HepG2 (cell line): ENCODE measurements around the gene KDM4B. TPM values are rescaled to one million over a fixed set of nuclear protein-coding genes. Genes with fewer than 3 reads are reported as not detected.

ENCODE experiments used
- ADNP ChIP-seq: sonication (generic); formaldehyde crosslinking; IDR thresholded peaks from 2 replicates; pipeline ENCODE4 v1.4.0; 2020; ENCODE audit warnings: missing genetic modification reagents
- ELF1 ChIP-seq: sonication (generic); formaldehyde crosslinking; IDR thresholded peaks from 2 replicates; pipeline ENCODE4 v1.4.0; 2020; ENCODE audit warnings: missing genetic modification reagents
- FOXP1 ChIP-seq, 2 experiments: fragments of 450-650 bp in 1 of 2; IDR thresholded peaks; 2 replicates each; pipeline ENCODE4 v1.6.1; 2017 to 2018; ENCODE audit warnings: antibody characterized with exemption in 1 of 2
- FOXP4 ChIP-seq: sonication (generic); formaldehyde crosslinking; IDR thresholded peaks from 2 replicates; pipeline ENCODE4 v1.4.0; 2020; ENCODE audit warnings: missing genetic modification reagents
- GMEB2 ChIP-seq: IDR thresholded peaks from 2 replicates; pipeline ENCODE4 v1.6.1; 2016; ENCODE audit warnings: missing biosample characterization, missing genetic modification reagents, low read depth
- GZF1 ChIP-seq: sonication (generic); formaldehyde crosslinking; IDR thresholded peaks from 2 replicates; pipeline ENCODE4 v1.5.1; 2020; ENCODE audit warnings: mild to moderate bottlenecking, missing genetic modification reagents
- KAT2B ChIP-seq: fragments of 150-350 bp; IDR thresholded peaks from 2 replicates; pipeline ENCODE4 v1.6.1; 2014; ENCODE audit warnings: low read depth, low read length, borderline replicate concordance
- MAX ChIP-seq: IDR thresholded peaks from 2 replicates; pipeline ENCODE4 v1.6.1; 2012; ENCODE audit warnings: inconsistent platforms
- MYNN ChIP-seq: sonication (generic); formaldehyde crosslinking; IDR thresholded peaks from 2 replicates; pipeline ENCODE4 v1.4.0; 2020; ENCODE audit warnings: mild to moderate bottlenecking, low read depth, missing genetic modification reagents
- PATZ1 ChIP-seq: sonication (generic); formaldehyde crosslinking; IDR thresholded peaks from 2 replicates; pipeline ENCODE4 v1.4.0; 2020; ENCODE audit warnings: missing genetic modification reagents
- RBAK ChIP-seq: sonication (generic); formaldehyde crosslinking; IDR thresholded peaks from 2 replicates; pipeline ENCODE4 v1.5.1; 2020; ENCODE audit warnings: mild to moderate bottlenecking, missing genetic modification reagents
- SMYD3 ChIP-seq: sonication (generic); formaldehyde crosslinking; IDR thresholded peaks from 2 replicates; pipeline ENCODE4 v1.8.1; 2023; ENCODE audit warnings: mild to moderate bottlenecking, missing genetic modification reagents
- THAP11 ChIP-seq: IDR thresholded peaks from 2 replicates; pipeline ENCODE4 v1.6.1; 2016; ENCODE audit warnings: missing biosample characterization, missing genetic modification reagents
- YEATS4 ChIP-seq: sonication (generic); formaldehyde crosslinking; IDR thresholded peaks from 2 replicates; pipeline ENCODE4 v1.4.0; 2020; ENCODE audit warnings: missing genetic modification reagents, borderline replicate concordance
- ZFP36L1 ChIP-seq: sonication (generic); formaldehyde crosslinking; IDR thresholded peaks from 2 replicates; pipeline ENCODE4 v1.8.0; 2022; ENCODE audit warnings: mild to moderate bottlenecking, missing genetic modification reagents, moderate library complexity
- ZFP37 ChIP-seq: sonication (generic); formaldehyde crosslinking; IDR thresholded peaks from 2 replicates; pipeline ENCODE4 v1.4.0; 2020; ENCODE audit warnings: missing genetic modification reagents, borderline replicate concordance
- ZFP62 ChIP-seq: sonication (generic); formaldehyde crosslinking; IDR thresholded peaks from 2 replicates; pipeline ENCODE4 v1.4.0; 2020; ENCODE audit warnings: missing genetic modification reagents
- ZNF143 ChIP-seq: sonication (generic); formaldehyde crosslinking; IDR thresholded peaks from 2 replicates; pipeline ENCODE4 v1.4.0; 2020; ENCODE audit warnings: missing genetic modification reagents
- ZNF205 ChIP-seq: IDR thresholded peaks from 2 replicates; pipeline ENCODE4 v1.6.1; 2018; ENCODE audit warnings: missing biosample characterization, missing genetic modification reagents
- ZNF317 ChIP-seq: sonication (generic); formaldehyde crosslinking; IDR thresholded peaks from 2 replicates; pipeline ENCODE4 v1.5.0; 2020; ENCODE audit warnings: mild to moderate bottlenecking, missing genetic modification reagents
- ZNF431 ChIP-seq: sonication (generic); formaldehyde crosslinking; IDR thresholded peaks from 2 replicates; pipeline ENCODE4 v1.9.0; 2022; ENCODE audit warnings: missing genetic modification reagents, low read depth, mild to moderate bottlenecking, borderline replicate concordance
- ZNF451 ChIP-seq: sonication (generic); formaldehyde crosslinking; IDR thresholded peaks from 2 replicates; pipeline ENCODE4 v1.5.0; 2020; ENCODE audit warnings: mild to moderate bottlenecking, missing genetic modification reagents
- ZNF510 ChIP-seq: sonication (generic); formaldehyde crosslinking; IDR thresholded peaks from 2 replicates; pipeline ENCODE4 v1.4.0; 2020; ENCODE audit warnings: low read depth, mild to moderate bottlenecking, missing genetic modification reagents
- ZNF614 ChIP-seq: IDR thresholded peaks from 2 replicates; pipeline ENCODE4 v1.6.1; 2018; ENCODE audit warnings: missing biosample characterization, missing genetic modification reagents, inconsistent platforms, borderline replicate concordance
- ZNF670 ChIP-seq: sonication (generic); formaldehyde crosslinking; IDR thresholded peaks from 2 replicates; pipeline ENCODE4 v1.8.0; 2022; ENCODE audit warnings: mild to moderate bottlenecking, missing genetic modification reagents, borderline replicate concordance
- ZNF782 ChIP-seq: sonication (generic); formaldehyde crosslinking; IDR thresholded peaks from 2 replicates; pipeline ENCODE4 v1.4.0; 2020; ENCODE audit warnings: missing genetic modification reagents, mild to moderate bottlenecking, borderline replicate concordance
- polyA plus RNA-seq, 8 experiments: library from polyadenylated mRNA; depleted of rRNA in 3 of 8; stranded (reverse) in 7 of 8; unstranded in 1 of 8; fragments of >200 nt; fragmentation: Illumina TruSeq in 4 of 8; extraction: Trizol in 4 of 8; gene quantifications; 2 replicates each; pipeline versions ENCODE4 v1.2.1 to v1.2.3, GENCODE V29; 2011 to 2016; ENCODE audit warnings: low read depth in 4 of 8, missing spikeins in 1 of 8, mixed read lengths in 1 of 8; ENCODE audit not compliant: insufficient read depth in 1 of 8
- total RNA-seq, 5 experiments: library from RNA; depleted of rRNA; stranded (reverse); fragments of >200 nt; fragmentation: Illumina TruSeq; extraction: Trizol; gene quantifications; 2 replicates each; pipeline ENCODE4 v1.2.3, GENCODE V29; 2016; ENCODE audit warnings: low read depth in 1 of 5

The KDM4B gene
- total and polyA plus RNA-seq, 2 of the 13 experiments (the other 11 are each of a cell fraction or from before 2014, with no cell fraction given): 4.9 to 14.6 TPM

GRCh38 chr19:4976401-4977298, 7.7 kb downstream of the KDM4B start (continued):
- TF ChIP-seq FOXP1 (IDR thresholded peaks at IDR 0.05) (no peak), FOXP1 (CRISPR knock-in tag; IDR thresholded peaks at IDR 0.05) (0 out of 2 replicates have a peak, but pooled peaks have one; percentile 37), ZNF431 (no peak), ZNF614 (CRISPR knock-in tag) (0 out of 2 replicates have a peak, but pooled peaks have one; percentile 27), ZNF510 (CRISPR knock-in tag) (no peak), ELF1 (CRISPR knock-in tag) (no peak), ZFP62 (CRISPR knock-in tag) (no peak), ZNF205 (CRISPR knock-in tag) (0 out of 2 replicates have a peak, but pooled peaks have one; percentile 34), GZF1 (CRISPR knock-in tag) (no peak), THAP11 (CRISPR knock-in tag) (peak; percentile 47), FOXP4 (CRISPR knock-in tag) (0 out of 2 replicates have a peak, but pooled peaks have one; percentile 26), PATZ1 (peak; percentile 29; the same call in 1 of the 2 replicates), ZNF670 (no peak), SMYD3 (no peak), GMEB2 (CRISPR knock-in tag) (no peak), KAT2B (no peak), ZNF143 (CRISPR knock-in tag) (no peak), YEATS4 (CRISPR knock-in tag) (no peak), ZNF317 (CRISPR knock-in tag) (no peak), RBAK (CRISPR knock-in tag) (no peak), ZFP37 (no peak), MAX (0 out of 2 replicates have a peak, but pooled peaks have one; percentile 41), ZNF782 (CRISPR knock-in tag) (no peak), ZFP36L1 (no peak), ADNP (CRISPR knock-in tag) (no peak), MYNN (CRISPR knock-in tag) (no peak), ZNF451 (no peak)
